ENCODE data around the gene AOC3. TPM values are rescaled to one million over a fixed set of nuclear protein-coding genes. Genes with fewer than 3 reads are reported as not detected.

The AOC3 gene
- total and polyA plus RNA-seq, 2 of the 8 experiments (the other 6 are each of a cell fraction or from before 2014, with no cell fraction given) = 2.5 to 2.7 TPM

- TF ChIP-seq, protein P1, sequence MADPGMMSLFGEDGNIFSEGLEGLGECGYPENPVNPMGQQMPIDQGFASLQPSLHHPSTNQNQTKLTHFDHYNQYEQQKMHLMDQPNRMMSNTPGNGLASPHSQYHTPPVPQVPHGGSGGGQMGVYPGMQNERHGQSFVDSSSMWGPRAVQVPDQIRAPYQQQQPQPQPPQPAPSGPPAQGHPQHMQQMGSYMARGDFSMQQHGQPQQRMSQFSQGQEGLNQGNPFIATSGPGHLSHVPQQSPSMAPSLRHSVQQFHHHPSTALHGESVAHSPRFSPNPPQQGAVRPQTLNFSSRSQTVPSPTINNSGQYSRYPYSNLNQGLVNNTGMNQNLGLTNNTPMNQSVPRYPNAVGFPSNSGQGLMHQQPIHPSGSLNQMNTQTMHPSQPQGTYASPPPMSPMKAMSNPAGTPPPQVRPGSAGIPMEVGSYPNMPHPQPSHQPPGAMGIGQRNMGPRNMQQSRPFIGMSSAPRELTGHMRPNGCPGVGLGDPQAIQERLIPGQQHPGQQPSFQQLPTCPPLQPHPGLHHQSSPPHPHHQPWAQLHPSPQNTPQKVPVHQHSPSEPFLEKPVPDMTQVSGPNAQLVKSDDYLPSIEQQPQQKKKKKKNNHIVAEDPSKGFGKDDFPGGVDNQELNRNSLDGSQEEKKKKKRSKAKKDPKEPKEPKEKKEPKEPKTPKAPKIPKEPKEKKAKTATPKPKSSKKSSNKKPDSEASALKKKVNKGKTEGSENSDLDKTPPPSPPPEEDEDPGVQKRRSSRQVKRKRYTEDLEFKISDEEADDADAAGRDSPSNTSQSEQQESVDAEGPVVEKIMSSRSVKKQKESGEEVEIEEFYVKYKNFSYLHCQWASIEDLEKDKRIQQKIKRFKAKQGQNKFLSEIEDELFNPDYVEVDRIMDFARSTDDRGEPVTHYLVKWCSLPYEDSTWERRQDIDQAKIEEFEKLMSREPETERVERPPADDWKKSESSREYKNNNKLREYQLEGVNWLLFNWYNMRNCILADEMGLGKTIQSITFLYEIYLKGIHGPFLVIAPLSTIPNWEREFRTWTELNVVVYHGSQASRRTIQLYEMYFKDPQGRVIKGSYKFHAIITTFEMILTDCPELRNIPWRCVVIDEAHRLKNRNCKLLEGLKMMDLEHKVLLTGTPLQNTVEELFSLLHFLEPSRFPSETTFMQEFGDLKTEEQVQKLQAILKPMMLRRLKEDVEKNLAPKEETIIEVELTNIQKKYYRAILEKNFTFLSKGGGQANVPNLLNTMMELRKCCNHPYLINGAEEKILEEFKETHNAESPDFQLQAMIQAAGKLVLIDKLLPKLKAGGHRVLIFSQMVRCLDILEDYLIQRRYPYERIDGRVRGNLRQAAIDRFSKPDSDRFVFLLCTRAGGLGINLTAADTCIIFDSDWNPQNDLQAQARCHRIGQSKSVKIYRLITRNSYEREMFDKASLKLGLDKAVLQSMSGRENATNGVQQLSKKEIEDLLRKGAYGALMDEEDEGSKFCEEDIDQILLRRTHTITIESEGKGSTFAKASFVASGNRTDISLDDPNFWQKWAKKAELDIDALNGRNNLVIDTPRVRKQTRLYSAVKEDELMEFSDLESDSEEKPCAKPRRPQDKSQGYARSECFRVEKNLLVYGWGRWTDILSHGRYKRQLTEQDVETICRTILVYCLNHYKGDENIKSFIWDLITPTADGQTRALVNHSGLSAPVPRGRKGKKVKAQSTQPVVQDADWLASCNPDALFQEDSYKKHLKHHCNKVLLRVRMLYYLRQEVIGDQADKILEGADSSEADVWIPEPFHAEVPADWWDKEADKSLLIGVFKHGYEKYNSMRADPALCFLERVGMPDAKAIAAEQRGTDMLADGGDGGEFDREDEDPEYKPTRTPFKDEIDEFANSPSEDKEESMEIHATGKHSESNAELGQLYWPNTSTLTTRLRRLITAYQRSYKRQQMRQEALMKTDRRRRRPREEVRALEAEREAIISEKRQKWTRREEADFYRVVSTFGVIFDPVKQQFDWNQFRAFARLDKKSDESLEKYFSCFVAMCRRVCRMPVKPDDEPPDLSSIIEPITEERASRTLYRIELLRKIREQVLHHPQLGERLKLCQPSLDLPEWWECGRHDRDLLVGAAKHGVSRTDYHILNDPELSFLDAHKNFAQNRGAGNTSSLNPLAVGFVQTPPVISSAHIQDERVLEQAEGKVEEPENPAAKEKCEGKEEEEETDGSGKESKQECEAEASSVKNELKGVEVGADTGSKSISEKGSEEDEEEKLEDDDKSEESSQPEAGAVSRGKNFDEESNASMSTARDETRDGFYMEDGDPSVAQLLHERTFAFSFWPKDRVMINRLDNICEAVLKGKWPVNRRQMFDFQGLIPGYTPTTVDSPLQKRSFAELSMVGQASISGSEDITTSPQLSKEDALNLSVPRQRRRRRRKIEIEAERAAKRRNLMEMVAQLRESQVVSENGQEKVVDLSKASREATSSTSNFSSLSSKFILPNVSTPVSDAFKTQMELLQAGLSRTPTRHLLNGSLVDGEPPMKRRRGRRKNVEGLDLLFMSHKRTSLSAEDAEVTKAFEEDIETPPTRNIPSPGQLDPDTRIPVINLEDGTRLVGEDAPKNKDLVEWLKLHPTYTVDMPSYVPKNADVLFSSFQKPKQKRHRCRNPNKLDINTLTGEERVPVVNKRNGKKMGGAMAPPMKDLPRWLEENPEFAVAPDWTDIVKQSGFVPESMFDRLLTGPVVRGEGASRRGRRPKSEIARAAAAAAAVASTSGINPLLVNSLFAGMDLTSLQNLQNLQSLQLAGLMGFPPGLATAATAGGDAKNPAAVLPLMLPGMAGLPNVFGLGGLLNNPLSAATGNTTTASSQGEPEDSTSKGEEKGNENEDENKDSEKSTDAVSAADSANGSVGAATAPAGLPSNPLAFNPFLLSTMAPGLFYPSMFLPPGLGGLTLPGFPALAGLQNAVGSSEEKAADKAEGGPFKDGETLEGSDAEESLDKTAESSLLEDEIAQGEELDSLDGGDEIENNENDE (IDR thresholded peaks at IDR 0.05; ENCODE audit: insufficient replicate concordance, low read length) = no peak
- no peak for TF ChIP-seq CBX5 (IDR thresholded peaks at IDR 0.05; ENCODE audit: low read depth, low read length)
- TF ChIP-seq ASH2L (IDR thresholded peaks at IDR 0.05; ENCODE audit: low read length) = no peak
- no peak for TF ChIP-seq HDAC6 (IDR thresholded peaks at IDR 0.05; ENCODE audit: low read depth, low read length)
Observed at GRCh38 chr17:42900460-42901331, 49.7 kb downstream of the AOC3 start, which contains the start of gene G6PC1 (continued).

Data from H1 (cell line).